Stimulated activated CD4-positive, alpha-beta T cell treated with anti-CD3 and anti-CD28 coated beads, Interleukin-15, amount 100 ng/mL, for 1 hour (primary cell): ENCODE results near the gene FOXP3.

Source experiments
- DNase-seq, 2 donors: peaks; one replicate each; pipeline ENCODE4 v3.0.0-alpha.2; 2020; ENCODE audit warnings: low read depth in 1 of 2, low spot score in 1 of 2

The FOXP3 gene

GRCh38 chrX:49249616-49250015 lies 14.9 kb downstream of the FOXP3 start:
- no peak for DNase-seq

- no peak for DNase-seq
Observed at GRCh38 chrX:49249071-49249470, 15.4 kb downstream of the FOXP3 start.

GRCh38 chrX:49247916-49248811 lies 16.3 kb downstream of the FOXP3 start:
- DNase-seq = no peak

- no peak for DNase-seq
Observed at GRCh38 chrX:49247346-49247745, 17.2 kb downstream of the FOXP3 start.

GRCh38 chrX:49246541-49246940 lies 18.0 kb downstream of the FOXP3 start:
- no peak for DNase-seq

GRCh38 chrX:49244207-49244606 lies 20.3 kb downstream of the FOXP3 start:
- no peak for DNase-seq

- no peak for DNase-seq
Observed at GRCh38 chrX:49243166-49243565, 21.3 kb downstream of the FOXP3 start.

- DNase-seq = no peak
Observed at GRCh38 chrX:49242545-49243066, 21.9 kb downstream of the FOXP3 start.

GRCh38 chrX:49238735-49239134 lies 25.8 kb downstream of the FOXP3 start:
- no peak for DNase-seq

GRCh38 chrX:49237060-49237459 lies 27.4 kb downstream of the FOXP3 start:
- no peak for DNase-seq

GRCh38 chrX:49233887-49234555 lies 30.5 kb downstream of the FOXP3 start:
- no peak for DNase-seq

- no peak for DNase-seq
Observed at GRCh38 chrX:49233176-49233575, 31.3 kb downstream of the FOXP3 start, which contains the start of gene CACNA1F. TSS of gene CACNA1F (minus strand) at chrX:49233340. CDS start at chrX:49233309, 31 bp downstream.

GRCh38 chrX:49232525-49232924 lies 32.0 kb downstream of the FOXP3 start:
- no peak for DNase-seq

- DNase-seq = no peak
Observed at GRCh38 chrX:49231333-49232000, 33.0 kb downstream of the FOXP3 start.

GRCh38 chrX:49230500-49231232 lies 33.8 kb downstream of the FOXP3 start:
- peak; percentile 6 to 31 for DNase-seq

GRCh38 chrX:49228185-49228584 lies 36.3 kb downstream of the FOXP3 start:
- DNase-seq = no peak

GRCh38 chrX:49227726-49228125 lies 36.8 kb downstream of the FOXP3 start:
- no peak for DNase-seq

- DNase-seq = no peak
Observed at GRCh38 chrX:49226946-49227345, 37.6 kb downstream of the FOXP3 start.

GRCh38 chrX:49225858-49226257 lies 38.7 kb downstream of the FOXP3 start:
- DNase-seq = no peak

- no peak for DNase-seq
Observed at GRCh38 chrX:49221868-49222267, 42.6 kb downstream of the FOXP3 start.

GRCh38 chrX:49220100-49220499 lies 44.4 kb downstream of the FOXP3 start:
- DNase-seq = no peak
